ENCODE measurements around the gene HAUS1.

GRCh38 chr18:46173393-46174341, 69.5 kb downstream of the HAUS1 start:
- TF ChIP-seq CTCF (conservative IDR thresholded peaks at IDR 0.05; ENCODE audit: low read length) (peak; percentile 93), EZH2phosphoT487 (IDR thresholded peaks at IDR 0.05; ENCODE audit: borderline replicate concordance) (no peak)

Measured in Loucy (cell line).